ENCODE results near the gene PFN3.

PFN3 gene

DNA sequence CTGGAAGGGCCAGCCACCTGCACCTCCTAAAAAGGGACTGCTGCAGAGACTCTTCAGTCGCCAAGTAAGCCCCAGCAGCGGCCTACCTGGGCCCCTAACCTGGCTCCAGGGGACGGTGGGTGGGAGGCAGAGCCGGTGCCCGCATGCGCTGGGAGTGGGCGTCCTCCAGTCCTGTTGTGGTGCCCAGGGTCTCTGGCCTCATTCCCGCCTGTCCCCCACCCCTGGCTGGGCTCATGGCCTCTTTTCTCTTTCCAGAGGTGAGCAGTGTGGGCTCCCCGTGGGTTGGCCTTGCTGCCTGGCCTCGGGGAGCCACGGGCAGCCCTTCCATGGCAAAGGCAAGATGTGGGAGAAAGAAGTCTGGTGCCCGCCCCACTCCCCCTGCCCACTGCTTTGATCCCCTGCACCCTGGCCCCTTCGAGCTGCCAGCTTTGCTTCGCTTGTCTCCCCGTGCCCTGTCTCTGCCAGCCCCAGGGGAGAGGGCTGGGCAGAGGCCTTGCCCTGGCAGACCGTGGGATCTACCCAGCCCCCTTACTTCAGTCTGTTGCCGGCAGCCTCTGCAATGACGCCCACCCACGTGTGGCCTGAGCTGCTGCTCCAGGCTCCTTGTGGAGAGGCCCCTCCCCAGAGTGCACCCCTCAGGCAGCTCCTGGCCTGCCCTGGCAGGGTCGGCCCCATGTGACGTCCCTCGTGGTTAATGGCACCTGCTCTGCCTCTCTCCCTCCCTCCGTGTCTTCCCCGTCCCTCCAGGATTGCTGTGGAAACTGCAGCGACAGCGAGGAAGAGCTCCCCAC, 40.7 kb upstream of the PFN3 start:
- no peak for DNase-seq
- no peak overlapping the region for H3K4me3 ChIP-seq (ENCODE audit: low read depth, low read length)
- no CpG with 5 or more reads among the region's 26 CpGs for WGBS (ENCODE audit: extremely low coverage, insufficient coverage, insufficient read length)

DNA sequence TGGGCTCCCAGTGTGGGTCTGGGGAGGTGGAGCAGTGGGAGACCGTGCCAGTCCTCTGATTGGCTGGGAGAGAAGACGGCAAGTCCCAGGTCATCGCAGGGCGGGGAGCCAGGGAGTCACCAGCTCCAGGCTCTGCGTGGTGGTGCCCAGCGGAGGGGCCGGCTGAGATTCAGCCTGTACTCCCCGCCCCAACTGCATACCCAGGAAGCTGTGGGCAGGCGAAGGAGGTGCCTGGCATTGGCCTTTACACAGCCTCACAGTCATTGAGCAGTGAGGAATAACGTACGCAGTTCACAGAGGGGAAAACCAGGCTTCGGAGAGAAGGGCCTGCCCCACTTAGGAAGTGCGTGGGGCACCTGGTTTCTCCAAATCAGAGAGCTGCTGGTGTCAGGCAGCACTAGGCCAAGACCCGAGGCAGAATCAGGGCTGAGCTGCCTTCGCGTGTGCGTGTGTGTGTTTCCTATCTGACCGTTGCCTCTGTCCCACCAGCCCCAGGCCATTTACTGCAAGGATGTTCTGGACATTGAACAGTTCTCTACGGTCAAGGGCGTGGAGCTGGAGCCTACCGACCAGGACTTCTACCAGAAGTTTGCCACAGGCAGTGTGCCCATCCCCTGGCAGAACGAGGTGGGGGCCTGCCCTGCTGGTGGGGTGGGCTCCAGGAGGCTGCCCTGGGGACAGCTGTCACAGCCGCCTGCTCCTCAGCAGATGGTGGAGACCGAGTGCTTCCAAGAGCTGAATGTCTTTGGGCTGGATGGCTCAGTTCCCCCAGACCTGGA, 39.9 kb upstream of the PFN3 start:
- H3K14ac ChIP-seq (ENCODE audit: low read length): no peak overlapping the region

More for the DNA sequence above, 40.7 kb upstream of the PFN3 start:
- peaks cover 3% of the 10 kb centered on the region for H3K27me3 ChIP-seq (ENCODE audit: insufficient read depth, low read length)
- H2AK5ac ChIP-seq (ENCODE audit: low read length): no peak overlapping the region
- H3K4me1 ChIP-seq (ENCODE audit: control insufficient read depth in 1 of 2, insufficient read depth in 2 of 2, low read length in 2 of 2): peaks cover 0 to 3% of the 10 kb centered on the region in 2 experiments
- H3K4me2 ChIP-seq (ENCODE audit: low read length): no peak overlapping the region
- no peak overlapping the region for H3K4ac ChIP-seq (ENCODE audit: low read depth, low read length)
- H3K79me2 ChIP-seq (ENCODE audit: control insufficient read depth, insufficient read depth, low read length, poor library complexity): no peaks in the 10 kb centered on the region
- H3K18ac ChIP-seq (ENCODE audit: low read length): no peak overlapping the region
- H3K23ac ChIP-seq (ENCODE audit: low read length): no peak overlapping the region
- H4K12ac ChIP-seq (ENCODE audit: low read depth, low read length): no peak overlapping the region
- no peaks in the 10 kb centered on the region for H3K79me1 ChIP-seq (ENCODE audit: low read length)
- no peak overlapping the region for H2BK5ac ChIP-seq (ENCODE audit: low read depth, low read length, poor library complexity)
- H3K27ac ChIP-seq (ENCODE audit: low read depth, low read length): no peak overlapping the region
- no peak overlapping the region for H2AFZ ChIP-seq (ENCODE audit: insufficient read depth, low read length, poor library complexity)
- H4K91ac ChIP-seq (ENCODE audit: low read depth, low read length): no peak overlapping the region
- no peak overlapping the region for H3K9ac ChIP-seq (ENCODE audit: low read length)
- H4K8ac ChIP-seq (ENCODE audit: low read depth, low read length): no peak overlapping the region
- H2BK12ac ChIP-seq (ENCODE audit: low read length): no peak overlapping the region
- no peak overlapping the region for H2BK120ac ChIP-seq (ENCODE audit: insufficient read depth, low read length, poor library complexity)
- peaks cover 3% of the 10 kb centered on the region for H3K9me3 ChIP-seq (ENCODE audit: insufficient read depth, low read depth, low read length)
- no peak overlapping the region for H3K14ac ChIP-seq (ENCODE audit: low read length)
- peaks cover 35 to 39% of the 10 kb centered on the region in 2 experiments for H3K36me3 ChIP-seq (ENCODE audit: control insufficient read depth in 1 of 2, insufficient read depth in 2 of 2, low read length in 2 of 2)

DNA sequence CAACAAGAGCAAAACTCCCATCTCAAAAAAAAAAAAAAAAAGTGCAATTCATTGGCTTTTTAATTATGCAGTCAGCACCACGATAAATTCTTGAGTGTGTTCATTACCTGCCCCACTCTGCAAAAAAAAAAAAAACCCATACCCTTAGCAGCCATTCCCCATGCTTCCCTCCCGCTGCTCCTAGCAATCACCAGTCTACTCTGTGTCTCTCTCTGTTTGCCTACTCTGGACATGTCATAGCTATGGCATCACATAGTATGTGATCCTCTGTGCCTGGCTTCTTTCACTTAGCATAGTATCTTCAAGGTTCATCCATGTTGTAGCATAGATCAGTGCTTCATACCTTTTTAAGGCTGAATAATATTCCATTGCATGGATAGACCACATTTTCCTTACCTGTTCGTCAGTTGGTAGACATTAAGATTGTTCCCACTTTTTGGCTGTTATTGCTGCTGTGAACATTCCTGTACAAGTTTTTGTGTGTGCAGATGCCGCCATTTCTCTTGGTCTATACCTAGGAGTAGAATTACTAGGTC, 39.1 kb upstream of the PFN3 start:
- peaks cover 1% of the 10 kb centered on the region for H3K9me3 ChIP-seq (ENCODE audit: insufficient read depth, low read depth, low read length)
- no CpG with 5 or more reads among the region's 4 CpGs for WGBS (ENCODE audit: extremely low coverage, insufficient coverage, insufficient read length)

More for the DNA sequence above, 39.9 kb upstream of the PFN3 start:
- Histone ChIP-seq H3K27me3 (ENCODE audit: insufficient read depth, low read length) (no peaks in the 10 kb centered on the region), H3K4me1 (ENCODE audit: control insufficient read depth in 1 of 2, insufficient read depth in 2 of 2, low read length in 2 of 2) (no peaks in the 10 kb centered on the region), H2BK5ac (ENCODE audit: low read depth, low read length, poor library complexity) (no peak overlapping the region), H2AFZ (ENCODE audit: insufficient read depth, low read length, poor library complexity) (no peak overlapping the region), H3K79me1 (ENCODE audit: low read length) (no peaks in the 10 kb centered on the region), H2BK12ac (ENCODE audit: low read length) (no peak overlapping the region), H2AK5ac (ENCODE audit: low read length) (no peak overlapping the region), H3K4me2 (ENCODE audit: low read length) (no peak overlapping the region), H3K36me3 (ENCODE audit: control insufficient read depth in 1 of 2, insufficient read depth in 2 of 2, low read length in 2 of 2) (peaks cover 41 to 47% of the 10 kb centered on the region in 2 experiments), H4K91ac (ENCODE audit: low read depth, low read length) (no peak overlapping the region), H3K79me2 (ENCODE audit: control insufficient read depth, insufficient read depth, low read length, poor library complexity) (no peaks in the 10 kb centered on the region), H3K4me3 (ENCODE audit: low read depth, low read length) (no peak overlapping the region), H3K23ac (ENCODE audit: low read length) (no peak overlapping the region), H3K9me3 (ENCODE audit: insufficient read depth, low read depth, low read length) (peaks cover 1% of the 10 kb centered on the region), H3K18ac (ENCODE audit: low read length) (no peak overlapping the region), H2BK120ac (ENCODE audit: insufficient read depth, low read length, poor library complexity) (no peak overlapping the region), H4K12ac (ENCODE audit: low read depth, low read length) (no peak overlapping the region), H3K9ac (ENCODE audit: low read length) (no peak overlapping the region), H4K8ac (ENCODE audit: low read depth, low read length) (no peak overlapping the region), H3K27ac (ENCODE audit: low read depth, low read length) (no peak overlapping the region), H3K4ac (ENCODE audit: low read depth, low read length) (no peak overlapping the region)
- no peak for DNase-seq
- no CpG with 5 or more reads among the region's 24 CpGs for WGBS (ENCODE audit: extremely low coverage, insufficient coverage, insufficient read length)

DNA sequence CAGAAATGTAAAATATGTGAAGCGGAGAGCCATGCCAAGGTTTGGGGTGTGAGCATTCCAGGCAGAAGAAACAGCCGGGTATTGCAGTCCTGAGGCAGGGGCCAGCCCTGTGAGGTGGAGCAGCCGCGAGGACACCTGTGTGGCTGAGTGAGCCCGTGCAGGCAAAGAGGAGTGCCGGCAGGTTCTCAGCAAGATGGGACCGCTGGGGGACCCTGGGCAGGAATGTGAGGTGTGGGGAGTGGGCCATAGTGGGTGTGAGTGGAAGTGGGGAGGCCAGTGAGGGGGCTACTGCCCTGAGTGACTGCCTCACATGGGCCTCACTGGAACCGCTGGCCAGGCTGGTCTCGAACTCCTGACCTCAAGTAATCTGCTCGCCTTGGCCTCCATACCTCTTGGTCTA, 38.0 kb upstream of the PFN3 start:
- Histone ChIP-seq H3K4me2 (ENCODE audit: low read length) (no peak overlapping the region), H2AK5ac (ENCODE audit: low read length) (no peak overlapping the region), H3K4me1 (ENCODE audit: control insufficient read depth in 1 of 2, insufficient read depth in 2 of 2, low read length in 2 of 2) (no peaks in the 10 kb centered on the region), H4K91ac (ENCODE audit: low read depth, low read length) (no peak overlapping the region), H3K79me1 (ENCODE audit: low read length) (no peaks in the 10 kb centered on the region), H4K8ac (ENCODE audit: low read depth, low read length) (no peak overlapping the region), H3K27ac (ENCODE audit: low read depth, low read length) (no peak overlapping the region), H3K4ac (ENCODE audit: low read depth, low read length) (no peak overlapping the region), H3K9ac (ENCODE audit: low read length) (no peak overlapping the region), H3K14ac (ENCODE audit: low read length) (no peak overlapping the region), H3K18ac (ENCODE audit: low read length) (no peak overlapping the region), H2AFZ (ENCODE audit: insufficient read depth, low read length, poor library complexity) (no peak overlapping the region), H3K23ac (ENCODE audit: low read length) (no peak overlapping the region), H3K4me3 (ENCODE audit: low read depth, low read length) (no peak overlapping the region), H2BK12ac (ENCODE audit: low read length) (no peak overlapping the region), H2BK5ac (ENCODE audit: low read depth, low read length, poor library complexity) (no peak overlapping the region), H3K36me3 (ENCODE audit: control insufficient read depth in 1 of 2, insufficient read depth in 2 of 2, low read length in 2 of 2) (peaks cover 60 to 65% of the 10 kb centered on the region in 2 experiments), H4K12ac (ENCODE audit: low read depth, low read length) (no peak overlapping the region), H3K9me3 (ENCODE audit: insufficient read depth, low read depth, low read length) (peaks cover 1% of the 10 kb centered on the region), H2BK120ac (ENCODE audit: insufficient read depth, low read length, poor library complexity) (no peak overlapping the region), H3K79me2 (ENCODE audit: control insufficient read depth, insufficient read depth, low read length, poor library complexity) (no peaks in the 10 kb centered on the region), H3K27me3 (ENCODE audit: insufficient read depth, low read length) (no peaks in the 10 kb centered on the region)
- no CpG with 5 or more reads among the region's 10 CpGs for WGBS (ENCODE audit: extremely low coverage, insufficient coverage, insufficient read length)
- no peak for DNase-seq

More for the DNA sequence above, 39.1 kb upstream of the PFN3 start:
- Histone ChIP-seq H3K18ac (ENCODE audit: low read length) (no peak overlapping the region), H4K91ac (ENCODE audit: low read depth, low read length) (no peak overlapping the region), H2BK120ac (ENCODE audit: insufficient read depth, low read length, poor library complexity) (no peak overlapping the region), H3K23ac (ENCODE audit: low read length) (no peak overlapping the region), H2AK5ac (ENCODE audit: low read length) (no peak overlapping the region), H3K27ac (ENCODE audit: low read depth, low read length) (no peak overlapping the region), H3K4me1 (ENCODE audit: control insufficient read depth in 1 of 2, insufficient read depth in 2 of 2, low read length in 2 of 2) (no peaks in the 10 kb centered on the region), H2BK12ac (ENCODE audit: low read length) (no peak overlapping the region), H3K27me3 (ENCODE audit: insufficient read depth, low read length) (no peaks in the 10 kb centered on the region), H4K12ac (ENCODE audit: low read depth, low read length) (no peak overlapping the region), H3K9ac (ENCODE audit: low read length) (no peak overlapping the region), H3K79me2 (ENCODE audit: control insufficient read depth, insufficient read depth, low read length, poor library complexity) (no peaks in the 10 kb centered on the region), H3K4ac (ENCODE audit: low read depth, low read length) (no peak overlapping the region), H2AFZ (ENCODE audit: insufficient read depth, low read length, poor library complexity) (no peak overlapping the region), H3K79me1 (ENCODE audit: low read length) (no peaks in the 10 kb centered on the region), H4K8ac (ENCODE audit: low read depth, low read length) (no peak overlapping the region), H2BK5ac (ENCODE audit: low read depth, low read length, poor library complexity) (no peak overlapping the region), H3K36me3 (ENCODE audit: control insufficient read depth in 1 of 2, insufficient read depth in 2 of 2, low read length in 2 of 2) (peaks cover 49 to 55% of the 10 kb centered on the region in 2 experiments), H3K4me3 (ENCODE audit: low read depth, low read length) (no peak overlapping the region), H3K14ac (ENCODE audit: low read length) (no peak overlapping the region), H3K4me2 (ENCODE audit: low read length) (no peak overlapping the region)
- DNase-seq: no peak
